ENCODE results near the gene PTTG2. TPM values are rescaled to one million over a fixed set of nuclear protein-coding genes. Genes with fewer than 3 reads are reported as not detected.
"Not testable (repeated sequence)": the region's sequence is repeated elsewhere in the genome, so short reads cannot be mapped to it uniquely, and the experiment has no call there.

PTTG2 gene
- not detected for polyA plus RNA-seq

GRCh38 chr4:37960098-37960497 is at the start of gene PTTG2:
PTTG2 (plus strand) TSS chr4:37960398; CDS start chr4:37960435, 37 bp downstream.
- 92 to 96% (median 96%) methylated on average over 5 of the region's 5 CpGs for WGBS, 3 donors
- H3K27ac ChIP-seq (ENCODE audit: low read depth, low read length) = no peak within 1 kb of the TSS

- WGBS, 3 donors = 78 to 91% (median 84%) methylated on average over 3 of the region's 3 CpGs
- no peak overlapping the region for H3K27ac ChIP-seq (ENCODE audit: low read depth, low read length)
These were observed 45.7 kb upstream of the PTTG2 start for GRCh38 chr4:37914539-37914938.

- 79 to 95% (median 86%) methylated on average over 7 of the region's 7 CpGs for WGBS, 3 donors
- H3K27ac ChIP-seq (ENCODE audit: low read depth, low read length) = no peak overlapping the region
These were observed 42.8 kb upstream of the PTTG2 start for GRCh38 chr4:37917388-37917787.

- H3K27ac ChIP-seq (ENCODE audit: low read depth, low read length) = no peak overlapping the region
- WGBS, 3 donors = 84 to 92% (median 89%) methylated on average over 3 of the region's 3 CpGs
These were observed 41.5 kb upstream of the PTTG2 start for GRCh38 chr4:37918653-37919052.

- WGBS, 3 donors = 47 to 80% (median 63%) methylated on average over 4 of the region's 4 CpGs
- H3K27ac ChIP-seq (ENCODE audit: low read depth, low read length) = no peak overlapping the region
These were observed 37.9 kb upstream of the PTTG2 start for GRCh38 chr4:37922328-37922727.

- H3K27ac ChIP-seq (ENCODE audit: low read depth, low read length) = not testable (repeated sequence)
These were observed 37.1 kb upstream of the PTTG2 start for GRCh38 chr4:37923089-37923488.

- H3K27ac ChIP-seq (ENCODE audit: low read depth, low read length) = no peak overlapping the region
- 68 to 86% (median 82%) methylated on average over 7 of the region's 7 CpGs for WGBS, 3 donors
These were observed 35.3 kb upstream of the PTTG2 start for GRCh38 chr4:37924946-37925345.

GRCh38 chr4:37927434-37927833 is 32.8 kb upstream of the PTTG2 start:
- WGBS, 3 donors = 85 to 92% (median 89%) methylated on average over 4 of the region's 4 CpGs
- H3K27ac ChIP-seq (ENCODE audit: low read depth, low read length) = no peak overlapping the region

GRCh38 chr4:37928426-37929416 is 31.5 kb upstream of the PTTG2 start:
- 59 to 73% (median 63%) methylated on average over 12 of the region's 12 CpGs for WGBS, 3 donors

GRCh38 chr4:37934096-37934495 is 26.1 kb upstream of the PTTG2 start:
- no peak overlapping the region for H3K27ac ChIP-seq (ENCODE audit: low read depth, low read length)
- WGBS, 3 donors = 96 to 99% (median 97%) methylated on average over 8 of the region's 8 CpGs

More at GRCh38 chr4:37928426-37929416, 31.5 kb upstream of the PTTG2 start:
- H3K27ac ChIP-seq (ENCODE audit: low read depth, low read length) = no peak overlapping the region

- WGBS, 3 donors = 66 to 82% (median 80%) methylated on average over 3 of the region's 3 CpGs
- no peak overlapping the region for H3K27ac ChIP-seq (ENCODE audit: low read depth, low read length)
These were observed 25.6 kb upstream of the PTTG2 start for GRCh38 chr4:37934609-37935008.

- no peak overlapping the region for H3K27ac ChIP-seq (ENCODE audit: low read depth, low read length)
- 53 to 80% (median 63%) methylated on average over 4 of the region's 4 CpGs for WGBS, 3 donors
These were observed 25.2 kb upstream of the PTTG2 start for GRCh38 chr4:37935026-37935425.

GRCh38 chr4:37936889-37937498 is 23.2 kb upstream of the PTTG2 start:
- 50 to 68% (median 62%) methylated on average over 7 of the region's 7 CpGs for WGBS, 3 donors
- H3K27ac ChIP-seq (ENCODE audit: low read depth, low read length) = no peak overlapping the region

GRCh38 chr4:37938208-37938607 is 22.0 kb upstream of the PTTG2 start:
- H3K27ac ChIP-seq (ENCODE audit: low read depth, low read length) = no peak overlapping the region
- 81 to 97% (median 97%) methylated on average over 3 of the region's 3 CpGs for WGBS, 3 donors

- WGBS, 3 donors = 67 to 85% (median 71%) methylated on average over 10 of the region's 10 CpGs
- no peak overlapping the region for H3K27ac ChIP-seq (ENCODE audit: low read depth, low read length)
These were observed 13.6 kb upstream of the PTTG2 start for GRCh38 chr4:37946503-37947179.

GRCh38 chr4:37948542-37948941 is 11.7 kb upstream of the PTTG2 start:
- WGBS, 3 donors = 65 to 77% (median 77%) methylated on average over 4 of the region's 4 CpGs
- no peak overlapping the region for H3K27ac ChIP-seq (ENCODE audit: low read depth, low read length)

- WGBS, 3 donors = 79 to 83% (median 83%) methylated on average over 9 of the region's 9 CpGs
- H3K27ac ChIP-seq (ENCODE audit: low read depth, low read length) = no peak overlapping the region
These were observed 10.4 kb upstream of the PTTG2 start for GRCh38 chr4:37949636-37950426.

Measured in adipose tissue (tissue), 3 donors.